Activated T-helper 1 cell treated with anti-CD3 and anti-CD28 coated beads, Interleukin-2, amount 50 U/mL, for 16 hours (primary cell): ENCODE data around the gene AP5Z1.

Experiments used
- DNase-seq, 2 donors: peaks; one replicate each; pipeline ENCODE4 v3.0.0-alpha.2; 2020; ENCODE audit warnings: low read depth in 1 of 2, low spot score in 1 of 2

AP5Z1 gene

GRCh38 chr7:4837803-4838625, 62.6 kb downstream of the AP5Z1 start:
- DNase-seq: no peak

- no peak for DNase-seq
Observed at GRCh38 chr7:4838626-4839334, 63.4 kb downstream of the AP5Z1 start.

DNA sequence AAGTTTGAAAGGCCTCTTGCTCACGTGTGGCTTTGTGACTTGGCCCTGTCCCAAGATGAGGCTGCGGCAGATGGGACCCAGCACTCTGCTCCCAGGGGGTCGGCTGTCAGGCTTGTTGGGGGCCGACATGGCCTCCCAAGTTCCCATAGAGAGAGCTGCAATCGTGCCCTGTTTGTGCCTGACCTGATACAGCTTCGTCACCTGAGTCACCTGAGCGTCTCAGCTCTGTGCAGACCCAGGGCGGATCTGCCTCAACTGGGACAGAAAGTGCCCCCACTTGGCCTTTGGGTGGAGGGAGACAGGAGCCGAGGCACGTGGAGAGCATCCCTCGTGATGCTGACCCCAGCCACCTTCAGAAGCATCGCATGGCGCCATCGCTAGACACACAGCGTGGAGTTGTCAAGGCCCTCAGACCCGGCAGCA, 64.7 kb downstream of the AP5Z1 start:
- DNase-seq: no peak
